Right hindlimb (tissue), 1 donor: ENCODE data around the gene SNRPD2.
A peak's percentile ranks its signal among the peaks of the same experiment; 100 is the strongest.
"Not testable (repeated sequence)": the region's sequence is repeated elsewhere in the genome, so short reads cannot be mapped to it uniquely, and the experiment has no call there.

Source experiments
- DNase-seq: peaks from one replicate; pipeline ENCODE4 v3.0.0-alpha.2; 2018

SNRPD2 gene

DNA sequence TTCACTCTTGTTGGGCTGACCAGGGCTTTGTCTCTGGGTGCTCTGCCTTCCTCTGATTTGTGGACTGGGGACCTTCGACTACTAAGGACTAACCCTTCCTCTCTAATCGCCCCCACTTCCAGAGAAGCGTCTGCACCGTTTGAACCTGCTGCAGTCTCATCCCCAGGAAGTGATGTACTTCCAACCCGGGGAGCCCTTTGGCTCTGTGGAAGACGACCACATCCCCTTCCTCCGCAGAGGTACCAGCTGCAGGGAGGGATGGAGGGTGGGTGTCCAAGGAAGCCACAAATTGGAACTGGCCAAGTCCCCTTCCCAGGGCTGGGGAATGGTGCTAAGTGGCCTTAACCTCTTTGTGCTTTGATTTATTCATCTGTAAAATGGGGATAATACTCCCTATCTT lies 9.9 kb upstream of the SNRPD2 start:
- DNase-seq = no peak

GRCh38 chr19:45693106-45693788 lies 1.5 kb upstream of the SNRPD2 start:
- DNase-seq = peak; percentile 80

DNA sequence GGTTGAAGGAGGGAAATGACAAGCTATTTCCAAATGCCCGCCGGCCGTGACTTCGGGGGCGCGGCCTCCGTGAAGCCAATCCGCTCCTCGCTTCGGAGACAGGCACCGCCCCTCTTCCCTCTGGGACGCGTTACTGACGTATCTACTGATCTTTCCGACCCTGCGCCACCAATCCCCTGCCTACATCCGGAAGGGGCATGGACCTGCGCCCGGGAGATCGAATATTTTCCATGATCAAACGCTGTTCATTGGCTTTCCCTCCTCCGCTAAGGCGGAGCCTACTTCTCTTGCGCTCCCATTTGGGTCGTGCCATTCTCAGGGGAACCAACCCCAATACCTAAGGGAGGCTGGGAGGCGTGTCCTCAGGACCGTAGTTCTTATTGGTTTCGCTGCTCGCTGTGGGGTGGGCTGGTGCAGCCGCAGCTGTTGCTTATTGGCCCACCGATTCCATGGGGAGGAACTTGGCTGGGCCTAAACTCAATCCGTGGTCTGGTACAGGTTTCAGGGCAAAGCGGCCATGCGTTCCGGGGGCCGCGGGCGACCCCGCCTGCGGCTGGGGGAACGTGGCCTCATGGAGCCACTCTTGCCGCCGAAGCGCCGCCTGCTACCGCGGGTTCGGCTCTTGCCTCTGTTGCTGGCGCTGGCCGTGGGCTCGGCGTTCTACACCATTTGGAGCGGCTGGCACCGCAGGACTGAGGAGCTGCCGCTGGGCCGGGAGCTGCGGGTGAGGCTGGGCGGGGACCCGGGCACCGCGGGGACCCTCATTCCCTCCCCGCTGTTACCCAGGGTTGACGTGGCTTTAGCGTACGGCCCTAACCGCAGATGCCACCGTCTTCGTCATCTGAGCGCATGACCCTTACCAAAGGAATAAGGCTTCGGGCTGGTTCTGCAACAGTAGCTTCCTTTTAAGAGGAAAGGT lies 693 bp upstream of the SNRPD2 start, which contains the start of gene QPCTL:
Gene QPCTL (plus strand): TSS at position 480 of the 919 bp plus-strand sequence. CDS start 38 bp downstream, at position 518.
- peak; percentile 96 for DNase-seq

DNA sequence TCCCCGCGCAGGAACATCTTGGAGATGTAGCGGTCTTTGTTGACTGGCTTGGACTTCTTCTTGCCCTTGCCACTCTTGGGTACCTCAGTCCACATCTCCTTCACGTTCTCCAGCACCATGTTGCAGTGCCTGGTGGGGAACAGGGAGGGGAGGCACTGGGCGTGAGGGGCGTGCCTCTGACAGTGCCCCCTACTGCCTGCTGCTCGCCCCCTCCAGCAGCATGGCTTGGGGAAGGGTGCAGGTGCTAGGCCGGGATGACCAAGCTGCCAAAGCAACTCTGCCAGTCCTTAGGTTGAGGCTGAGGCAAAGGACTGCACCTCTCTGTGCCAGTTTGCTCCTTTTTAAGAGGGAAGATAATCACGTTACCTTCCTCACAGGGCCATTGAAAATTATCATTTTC lies 4.2 kb downstream of the SNRPD2 start:
- no peak for DNase-seq

DNA sequence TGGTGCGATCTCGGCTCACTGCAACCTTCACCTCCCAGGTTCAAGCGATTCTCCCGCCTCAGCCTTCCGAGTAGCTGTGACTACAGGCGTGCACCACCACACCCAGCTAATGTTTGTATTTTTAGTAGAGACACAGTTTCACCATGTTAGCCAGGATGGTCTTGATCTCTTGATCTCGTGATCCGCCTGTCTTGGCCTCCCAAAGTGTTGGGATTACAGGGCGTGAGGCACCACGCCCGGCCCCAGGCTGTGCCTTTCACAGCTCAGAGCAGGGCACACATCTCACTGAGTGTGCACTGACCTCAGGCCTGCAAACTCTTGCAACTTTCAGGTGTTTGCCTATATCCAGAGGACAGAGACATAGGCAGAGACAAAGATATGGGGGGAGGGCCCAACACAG lies 6.7 kb downstream of the SNRPD2 start:
- DNase-seq = not testable (repeated sequence)

GRCh38 chr19:45682908-45683307 lies 8.8 kb downstream of the SNRPD2 start:
- no peak for DNase-seq

DNA sequence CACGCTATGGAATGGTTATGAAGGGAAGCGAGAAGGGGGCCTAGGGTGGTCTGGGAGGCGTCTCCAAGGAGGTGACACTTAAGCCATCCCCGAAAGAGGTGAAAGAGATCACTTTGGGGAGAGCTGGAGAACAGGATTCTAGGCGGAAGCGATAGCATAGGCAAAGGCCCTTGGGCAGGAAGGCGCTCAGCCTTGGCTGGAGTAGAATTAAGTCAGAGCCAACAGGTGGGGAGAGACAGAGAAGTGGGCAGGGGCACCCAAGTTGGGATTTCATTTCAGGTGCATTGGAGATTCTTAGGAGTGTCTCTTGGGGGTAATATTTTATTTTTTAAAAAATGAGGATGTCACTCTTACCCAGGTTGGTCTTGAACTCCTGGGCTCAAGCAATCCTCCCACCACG lies 9.6 kb downstream of the SNRPD2 start:
- DNase-seq = no peak

- DNase-seq = peak; percentile 82
Measured at GRCh38 chr19:45681391-45682015, 10.2 kb downstream of the SNRPD2 start.

- peak; percentile 52 for DNase-seq
Measured at GRCh38 chr19:45677351-45678230, 14.2 kb downstream of the SNRPD2 start.

- no peak for DNase-seq
Measured at GRCh38 chr19:45676851-45677263, 14.9 kb downstream of the SNRPD2 start.

- no peak for DNase-seq
Measured at GRCh38 chr19:45674946-45675345, 16.8 kb downstream of the SNRPD2 start.

DNA sequence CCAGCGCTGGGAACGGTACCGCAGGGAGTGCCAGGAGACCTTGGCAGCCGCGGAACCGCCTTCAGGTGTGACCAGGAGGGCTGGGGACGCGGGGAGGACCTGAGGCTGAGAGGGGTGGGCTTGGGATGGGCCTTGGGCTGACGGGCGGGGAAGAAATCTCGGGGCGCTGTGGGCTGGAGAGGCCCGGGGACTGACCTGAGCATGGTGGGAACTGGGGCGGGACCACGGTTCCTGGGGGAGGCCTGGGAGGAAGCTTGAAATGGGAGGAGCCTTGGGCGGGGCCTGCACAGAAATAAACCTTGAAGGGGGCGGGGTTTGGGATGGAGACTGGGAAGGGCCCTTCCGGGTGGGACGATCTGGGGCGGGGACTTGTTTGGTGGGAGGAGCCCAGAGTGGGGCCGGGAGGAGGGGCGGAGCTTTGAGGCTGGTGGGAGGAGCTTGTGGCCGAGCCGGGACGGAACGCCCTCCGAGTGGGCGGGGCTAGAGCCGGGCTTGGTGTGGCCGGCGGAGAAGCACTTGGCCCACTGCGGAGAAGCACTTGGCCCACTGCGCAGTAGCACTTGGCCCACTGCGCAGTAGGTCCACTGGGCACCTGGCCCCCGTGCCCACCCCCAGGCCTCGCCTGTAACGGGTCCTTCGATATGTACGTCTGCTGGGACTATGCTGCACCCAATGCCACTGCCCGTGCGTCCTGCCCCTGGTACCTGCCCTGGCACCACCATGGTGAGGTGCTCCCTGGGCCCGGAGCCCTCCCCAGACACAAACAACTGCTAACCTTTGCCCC lies 20.9 kb downstream of the SNRPD2 start:
- peak; percentile 32 for DNase-seq

DNA sequence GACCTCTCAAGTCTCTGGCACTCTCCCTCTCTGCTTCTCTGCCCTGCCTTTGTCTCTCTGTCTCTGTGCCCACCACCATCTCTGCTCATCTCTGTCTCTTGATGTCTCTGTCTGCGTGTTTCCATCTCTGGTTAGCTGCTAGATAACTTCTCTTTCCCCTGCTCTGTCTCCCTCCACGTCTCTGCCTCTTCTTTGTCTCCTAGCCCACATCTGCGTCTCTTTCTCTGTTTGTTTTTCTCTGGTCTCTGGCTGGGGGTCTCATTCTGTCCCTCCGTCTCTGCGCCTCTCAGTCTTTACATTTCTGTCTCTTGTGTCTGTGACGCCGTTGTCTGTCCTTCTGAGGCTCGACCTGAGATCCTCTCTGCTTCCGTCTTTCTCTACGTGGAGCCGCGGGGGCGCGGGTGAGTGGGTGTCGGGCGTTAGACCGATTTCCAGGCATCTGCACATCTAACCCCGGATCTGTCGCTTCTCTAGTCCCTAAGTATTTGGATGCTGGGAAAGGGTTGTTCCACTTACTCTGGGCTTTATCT lies 23.3 kb downstream of the SNRPD2 start:
- DNase-seq = no peak

- DNase-seq = no peak
Measured at GRCh38 chr19:45667620-45668341, 24.0 kb downstream of the SNRPD2 start, which contains the start of gene GIPR. Gene GIPR (plus strand): TSS chr19:45668221. CDS start chr19:45669521, 1,300 bp downstream.

- DNase-seq = no peak
Measured at GRCh38 chr19:45664575-45664974, 27.2 kb downstream of the SNRPD2 start.

GRCh38 chr19:45663800-45664199 lies 28.0 kb downstream of the SNRPD2 start:
- no peak for DNase-seq

DNA sequence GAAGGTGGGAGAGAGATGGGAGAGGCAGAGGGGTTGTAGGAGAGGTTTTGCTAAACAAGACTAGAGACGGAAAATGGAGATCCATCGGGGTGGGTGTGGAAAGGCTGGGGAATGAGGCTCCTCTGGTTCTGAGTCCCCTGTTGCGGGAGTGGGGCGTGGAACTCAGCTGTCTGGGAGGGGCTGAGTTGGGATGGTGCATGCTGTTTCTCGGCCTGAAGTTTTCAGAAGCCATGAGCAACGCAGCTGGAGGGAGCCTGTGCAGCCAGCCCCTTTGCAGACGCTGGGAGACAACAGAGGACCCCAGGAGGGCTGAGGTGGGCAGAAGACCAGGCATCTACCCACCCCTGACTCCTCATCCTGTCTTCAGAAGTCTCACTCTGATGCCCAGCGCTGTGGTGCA lies 31.1 kb downstream of the SNRPD2 start:
- no peak for DNase-seq

GRCh38 chr19:45659096-45659729 lies 32.5 kb downstream of the SNRPD2 start:
- no peak for DNase-seq

GRCh38 chr19:45657520-45658167 lies 34.1 kb downstream of the SNRPD2 start:
- DNase-seq = no peak
